ENCODE data around the gene DNAJC16. TPM values are rescaled to one million over a fixed set of nuclear protein-coding genes. Genes with fewer than 3 reads are reported as not detected.

DNAJC16 gene
- total and polyA plus RNA-seq, 2 of the 13 experiments (the other 11 are each of a cell fraction or from before 2014, with no cell fraction given): 11.4 to 15.4 TPM

- TF ChIP-seq ZBTB44 (CRISPR knock-in tag; IDR thresholded peaks at IDR 0.05) (0 out of 2 replicates have a peak, but pooled peaks have one; percentile 40), ZNF850 (CRISPR knock-in tag; conservative IDR thresholded peaks at IDR 0.05) (no peak; the same call in 1 of the 2 replicates), ZNF30 (CRISPR knock-in tag; IDR thresholded peaks at IDR 0.05) (no peak), SP140L (CRISPR knock-in tag; IDR thresholded peaks at IDR 0.05; ENCODE audit: borderline replicate concordance) (peak; percentile 91; the same call in 1 of the 2 replicates), ZNF124 (CRISPR knock-in tag; IDR thresholded peaks at IDR 0.05) (peak; percentile 77; the same call in 1 of the 2 replicates), ZNF549 (CRISPR knock-in tag; IDR thresholded peaks at IDR 0.05) (no peak), ZNF720 (CRISPR knock-in tag; IDR thresholded peaks at IDR 0.05) (no peak), BHLHE40 (IDR thresholded peaks at IDR 0.05; ENCODE audit: low read length) (peak; percentile 82), EZH2 (conservative IDR thresholded peaks at IDR 0.05; ENCODE audit: low read depth, low read length) (no peak), ERF (CRISPR knock-in tag; IDR thresholded peaks at IDR 0.05) (peak; percentile 60; the same call in 1 of the 2 replicates), BRCA1 (CRISPR knock-in tag; IDR thresholded peaks at IDR 0.05) (no peak), KLF9 (CRISPR knock-in tag; IDR thresholded peaks at IDR 0.05; ENCODE audit: low read depth) (no peak), ZKSCAN8 (CRISPR knock-in tag; IDR thresholded peaks at IDR 0.05; ENCODE audit: borderline replicate concordance) (0 out of 2 replicates have a peak, but pooled peaks have one; percentile 31), NFIC (IDR thresholded peaks at IDR 0.05; ENCODE audit: low read length) (peak; percentile 89), MAFF (IDR thresholded peaks at IDR 0.05; ENCODE audit: low read depth, low read length) (no peak), ZKSCAN5 (CRISPR knock-in tag; IDR thresholded peaks at IDR 0.05) (no peak), ATF1 (CRISPR knock-in tag; IDR thresholded peaks at IDR 0.05) (no peak), SKIL (CRISPR knock-in tag; IDR thresholded peaks at IDR 0.05; ENCODE audit: borderline replicate concordance) (no peak), THAP7 (CRISPR knock-in tag; IDR thresholded peaks at IDR 0.05) (no peak), SMYD3 (CRISPR knock-in tag; IDR thresholded peaks at IDR 0.05) (peak; percentile 48; the same call in 1 of the 2 replicates), GPN1 (CRISPR knock-in tag; IDR thresholded peaks at IDR 0.05; ENCODE audit: borderline replicate concordance) (no peak)
- TF ChIP-seq, protein P1, sequence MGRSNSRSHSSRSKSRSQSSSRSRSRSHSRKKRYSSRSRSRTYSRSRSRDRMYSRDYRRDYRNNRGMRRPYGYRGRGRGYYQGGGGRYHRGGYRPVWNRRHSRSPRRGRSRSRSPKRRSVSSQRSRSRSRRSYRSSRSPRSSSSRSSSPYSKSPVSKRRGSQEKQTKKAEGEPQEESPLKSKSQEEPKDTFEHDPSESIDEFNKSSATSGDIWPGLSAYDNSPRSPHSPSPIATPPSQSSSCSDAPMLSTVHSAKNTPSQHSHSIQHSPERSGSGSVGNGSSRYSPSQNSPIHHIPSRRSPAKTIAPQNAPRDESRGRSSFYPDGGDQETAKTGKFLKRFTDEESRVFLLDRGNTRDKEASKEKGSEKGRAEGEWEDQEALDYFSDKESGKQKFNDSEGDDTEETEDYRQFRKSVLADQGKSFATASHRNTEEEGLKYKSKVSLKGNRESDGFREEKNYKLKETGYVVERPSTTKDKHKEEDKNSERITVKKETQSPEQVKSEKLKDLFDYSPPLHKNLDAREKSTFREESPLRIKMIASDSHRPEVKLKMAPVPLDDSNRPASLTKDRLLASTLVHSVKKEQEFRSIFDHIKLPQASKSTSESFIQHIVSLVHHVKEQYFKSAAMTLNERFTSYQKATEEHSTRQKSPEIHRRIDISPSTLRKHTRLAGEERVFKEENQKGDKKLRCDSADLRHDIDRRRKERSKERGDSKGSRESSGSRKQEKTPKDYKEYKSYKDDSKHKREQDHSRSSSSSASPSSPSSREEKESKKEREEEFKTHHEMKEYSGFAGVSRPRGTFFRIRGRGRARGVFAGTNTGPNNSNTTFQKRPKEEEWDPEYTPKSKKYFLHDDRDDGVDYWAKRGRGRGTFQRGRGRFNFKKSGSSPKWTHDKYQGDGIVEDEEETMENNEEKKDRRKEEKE (IDR thresholded peaks at IDR 0.05): no peak
- TF ChIP-seq, protein P2, sequence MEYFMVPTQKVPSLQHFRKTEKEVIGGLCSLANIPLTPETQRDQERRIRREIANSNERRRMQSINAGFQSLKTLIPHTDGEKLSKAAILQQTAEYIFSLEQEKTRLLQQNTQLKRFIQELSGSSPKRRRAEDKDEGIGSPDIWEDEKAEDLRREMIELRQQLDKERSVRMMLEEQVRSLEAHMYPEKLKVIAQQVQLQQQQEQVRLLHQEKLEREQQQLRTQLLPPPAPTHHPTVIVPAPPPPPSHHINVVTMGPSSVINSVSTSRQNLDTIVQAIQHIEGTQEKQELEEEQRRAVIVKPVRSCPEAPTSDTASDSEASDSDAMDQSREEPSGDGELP (IDR thresholded peaks at IDR 0.05; ENCODE audit: borderline replicate concordance, low read depth): peak; percentile 53; the same call in 1 of the 2 replicates
Measured at GRCh38 chr1:15618655-15619525, 92.2 kb downstream of the DNAJC16 start (continued).

All from HepG2 (cell line).